Calu3 (cell line): ENCODE results near the gene NELFA. TPM values are rescaled to one million over a fixed set of nuclear protein-coding genes. Genes with fewer than 3 reads are reported as not detected.

Experiments used
- BruUV-seq: library from RNA; stranded (reverse); fragments of 400-500 nt; replicated peaks from 2 replicates; lab custom pipeline; 2021; lab: Mats Ljungman, UMichigan
- CTCF ChIA-PET: fragments of 300-600 bp; sonication (Branson Sonifier 250); formaldehyde crosslinking; loops from one replicate; lab custom pipeline; 2022; ENCODE audit warnings: antibody characterized with exemption; lab: Charles Lee
- DNase-seq: peaks from one replicate; pipeline ENCODE4 v3.0.0; 2022
- H3K27ac Mint-ChIP-seq: one replicate; pipeline ENCODE4 v1.8.0; 2022; ENCODE audit warnings: mixed read lengths; ENCODE audit not compliant: unreplicated experiment
- H3K27me3 Mint-ChIP-seq: one replicate; pipeline ENCODE4 v1.8.0; 2022; ENCODE audit warnings: mixed read lengths; ENCODE audit not compliant: unreplicated experiment
- H3K36me3 Mint-ChIP-seq: one replicate; pipeline ENCODE4 v1.8.0; 2022; ENCODE audit warnings: mild to moderate bottlenecking, moderate library complexity, mixed read lengths; ENCODE audit not compliant: insufficient read depth, unreplicated experiment
- H3K4me1 Mint-ChIP-seq: one replicate; pipeline ENCODE4 v1.8.0; 2022; ENCODE audit warnings: mild to moderate bottlenecking, low read depth, mixed read lengths; ENCODE audit not compliant: unreplicated experiment
- H3K4me3 Mint-ChIP-seq: one replicate; pipeline ENCODE4 v1.8.0; 2022; ENCODE audit warnings: mild to moderate bottlenecking, low read depth, moderate library complexity, mixed read lengths; ENCODE audit not compliant: unreplicated experiment
- H3K9me3 Mint-ChIP-seq: one replicate; pipeline ENCODE4 v1.8.0; 2022; ENCODE audit warnings: low read depth, mixed read lengths; ENCODE audit not compliant: unreplicated experiment
- intact Hi-C: fragments of 100-400 bp; cut with micrococcal nuclease; formaldehyde crosslinking; loops from one replicate; pipeline ENCODE4 v1.10.0; 2022; ENCODE audit not compliant: unreplicated experiment
- total RNA-seq: library from RNA; stranded (reverse); gene quantifications from 2 replicates; pipeline ENCODE4 v1.2.3, GENCODE V29; 2022
- TF ChIP-seq, protein P1 (sequence below): fragments of 200-600 bp; IDR thresholded peaks from one replicate; pipeline ENCODE4 v1.8.0; 2022; ENCODE audit warnings: antibody characterized with exemption; ENCODE audit not compliant: unreplicated experiment

Gene NELFA
- total RNA-seq, 1 experiment from 2014 or later, result 29.9 TPM

DNA sequence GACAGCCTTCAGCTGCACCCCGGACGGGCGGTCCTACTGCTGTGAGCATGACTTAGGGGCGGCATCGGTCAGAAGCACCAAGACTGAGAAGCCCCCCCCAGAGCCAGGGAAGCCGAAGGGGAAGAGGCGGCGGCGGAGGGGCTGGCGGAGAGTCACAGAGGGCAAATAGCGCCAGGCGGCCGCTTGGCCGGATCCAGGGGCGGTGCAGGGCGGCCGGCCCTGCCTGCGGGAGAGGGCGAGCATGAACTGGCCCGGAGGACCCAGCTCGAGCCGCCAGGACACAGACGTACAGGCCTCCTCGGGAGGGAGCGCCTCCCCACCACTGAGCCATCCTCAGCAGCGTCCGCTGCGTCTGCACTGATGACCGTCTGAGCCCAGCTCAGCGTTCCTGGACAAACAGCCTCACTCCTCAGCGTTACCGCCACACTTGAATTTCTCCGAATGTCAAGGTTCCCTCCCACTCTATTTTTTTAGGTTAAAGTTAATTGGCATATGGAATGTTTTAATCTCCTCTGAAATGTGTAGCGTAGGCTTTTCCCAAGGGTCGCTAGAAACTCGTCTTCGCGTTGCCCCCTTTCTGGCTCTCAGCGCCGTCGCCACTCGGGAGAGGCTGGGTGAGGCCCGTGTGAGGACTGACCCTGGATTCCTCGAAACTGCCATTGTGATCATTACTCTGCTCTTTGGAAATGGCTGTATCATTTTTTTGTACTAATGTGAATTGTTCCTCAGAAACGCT lies 29.9 kb downstream of the NELFA start:
- H3K4me3 Mint-ChIP-seq, result no peak overlapping the region
- intact Hi-C loops, result no loop called here
- TSS peak; percentile 29 for BruUV-seq
- H3K27ac Mint-ChIP-seq, result no peak overlapping the region
- H3K36me3 Mint-ChIP-seq, result peaks cover 61% of the 10 kb centered on the region
- H3K27me3 Mint-ChIP-seq, result no peaks in the 10 kb centered on the region
- no peak for DNase-seq
- H3K4me1 Mint-ChIP-seq, result no peaks in the 10 kb centered on the region
- CTCF ChIA-PET, result no interaction called here
- H3K9me3 Mint-ChIP-seq, result no peaks in the 10 kb centered on the region
- TF ChIP-seq, protein P1, sequence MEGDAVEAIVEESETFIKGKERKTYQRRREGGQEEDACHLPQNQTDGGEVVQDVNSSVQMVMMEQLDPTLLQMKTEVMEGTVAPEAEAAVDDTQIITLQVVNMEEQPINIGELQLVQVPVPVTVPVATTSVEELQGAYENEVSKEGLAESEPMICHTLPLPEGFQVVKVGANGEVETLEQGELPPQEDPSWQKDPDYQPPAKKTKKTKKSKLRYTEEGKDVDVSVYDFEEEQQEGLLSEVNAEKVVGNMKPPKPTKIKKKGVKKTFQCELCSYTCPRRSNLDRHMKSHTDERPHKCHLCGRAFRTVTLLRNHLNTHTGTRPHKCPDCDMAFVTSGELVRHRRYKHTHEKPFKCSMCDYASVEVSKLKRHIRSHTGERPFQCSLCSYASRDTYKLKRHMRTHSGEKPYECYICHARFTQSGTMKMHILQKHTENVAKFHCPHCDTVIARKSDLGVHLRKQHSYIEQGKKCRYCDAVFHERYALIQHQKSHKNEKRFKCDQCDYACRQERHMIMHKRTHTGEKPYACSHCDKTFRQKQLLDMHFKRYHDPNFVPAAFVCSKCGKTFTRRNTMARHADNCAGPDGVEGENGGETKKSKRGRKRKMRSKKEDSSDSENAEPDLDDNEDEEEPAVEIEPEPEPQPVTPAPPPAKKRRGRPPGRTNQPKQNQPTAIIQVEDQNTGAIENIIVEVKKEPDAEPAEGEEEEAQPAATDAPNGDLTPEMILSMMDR, result no peak

DNA sequence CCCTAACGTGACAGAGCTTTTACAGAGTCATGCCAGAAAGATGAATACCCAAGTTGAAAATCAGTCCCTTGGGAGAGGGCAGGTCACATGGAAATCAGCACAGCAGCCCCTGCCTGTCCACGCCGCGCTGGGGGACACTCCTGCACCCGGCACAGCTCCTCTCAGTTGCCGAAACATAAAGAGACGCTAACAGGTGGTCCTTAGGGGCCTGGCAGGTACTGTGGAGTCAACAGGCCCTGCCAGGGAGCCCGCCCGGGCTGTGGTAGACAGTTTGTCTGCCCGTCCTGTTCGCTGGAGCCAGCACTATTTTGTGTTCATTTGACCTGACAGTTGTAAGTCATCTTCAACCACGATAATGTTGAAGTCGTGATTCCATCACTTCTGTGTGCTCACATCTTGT lies 30.5 kb downstream of the NELFA start:
- no TSS peak for BruUV-seq
- no peak overlapping the region for H3K4me3 Mint-ChIP-seq
- H3K27me3 Mint-ChIP-seq, result no peaks in the 10 kb centered on the region
- intact Hi-C loops, result no loop called here
- no peaks in the 10 kb centered on the region for H3K4me1 Mint-ChIP-seq
- TF ChIP-seq, protein P1, result no peak
- H3K27ac Mint-ChIP-seq, result no peak overlapping the region
- CTCF ChIA-PET, result no interaction called here
- H3K9me3 Mint-ChIP-seq, result no peaks in the 10 kb centered on the region
- DNase-seq, result no peak
- peaks cover 57% of the 10 kb centered on the region for H3K36me3 Mint-ChIP-seq

DNA sequence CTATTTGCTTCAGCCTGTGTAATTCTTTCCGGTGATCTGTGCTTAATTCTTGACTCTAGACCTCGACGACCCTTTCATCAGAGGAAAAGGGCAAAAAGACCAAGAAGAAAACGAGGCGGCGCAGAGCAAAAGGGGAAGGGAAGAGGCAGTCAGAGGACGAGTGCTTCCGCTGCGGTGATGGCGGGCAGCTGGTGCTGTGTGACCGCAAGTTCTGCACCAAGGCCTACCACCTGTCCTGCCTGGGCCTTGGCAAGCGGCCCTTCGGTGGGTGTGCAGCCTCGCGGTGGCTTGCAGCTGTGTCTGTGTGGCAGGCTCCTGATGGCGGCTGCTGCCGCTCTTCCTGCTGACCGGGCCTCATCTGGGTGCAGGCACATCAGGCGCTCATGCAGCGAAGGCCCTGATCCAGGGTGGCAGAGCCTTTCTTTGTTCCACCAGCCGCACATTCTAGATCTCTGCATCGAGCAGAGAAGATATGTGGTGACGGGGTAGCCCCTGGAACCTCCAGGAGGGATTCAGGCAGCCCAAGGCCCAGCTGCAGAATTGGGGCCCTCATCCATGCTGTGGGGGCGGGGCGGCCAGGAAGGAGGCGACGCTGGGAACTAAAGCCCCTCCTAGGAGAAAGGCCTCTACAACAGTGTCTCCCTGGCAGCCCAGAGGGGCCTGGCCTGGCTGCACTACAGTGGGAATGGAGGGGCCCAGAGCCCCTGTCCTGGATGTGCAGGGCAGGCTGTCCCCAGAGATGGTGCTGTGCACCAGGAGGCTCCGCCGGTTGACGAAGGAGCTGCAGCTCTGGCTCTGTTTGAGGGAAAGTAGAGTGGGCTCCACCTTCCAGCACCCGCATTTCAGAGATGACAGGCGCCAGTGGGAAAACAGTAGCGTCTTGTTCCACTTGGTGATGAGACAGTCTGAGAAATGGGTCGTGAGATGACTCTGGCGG lies 32.1 kb downstream of the NELFA start:
- TF ChIP-seq, protein P1, result no peak
- CTCF ChIA-PET, result no interaction called here
- no peak overlapping the region for H3K4me3 Mint-ChIP-seq
- no peak overlapping the region for H3K27ac Mint-ChIP-seq
- DNase-seq, result no peak
- H3K9me3 Mint-ChIP-seq, result no peaks in the 10 kb centered on the region
- peaks cover 56% of the 10 kb centered on the region for H3K36me3 Mint-ChIP-seq
- H3K27me3 Mint-ChIP-seq, result no peaks in the 10 kb centered on the region
- no peaks in the 10 kb centered on the region for H3K4me1 Mint-ChIP-seq
- BruUV-seq, result no TSS peak
- intact Hi-C loops, result no loop called here

DNA sequence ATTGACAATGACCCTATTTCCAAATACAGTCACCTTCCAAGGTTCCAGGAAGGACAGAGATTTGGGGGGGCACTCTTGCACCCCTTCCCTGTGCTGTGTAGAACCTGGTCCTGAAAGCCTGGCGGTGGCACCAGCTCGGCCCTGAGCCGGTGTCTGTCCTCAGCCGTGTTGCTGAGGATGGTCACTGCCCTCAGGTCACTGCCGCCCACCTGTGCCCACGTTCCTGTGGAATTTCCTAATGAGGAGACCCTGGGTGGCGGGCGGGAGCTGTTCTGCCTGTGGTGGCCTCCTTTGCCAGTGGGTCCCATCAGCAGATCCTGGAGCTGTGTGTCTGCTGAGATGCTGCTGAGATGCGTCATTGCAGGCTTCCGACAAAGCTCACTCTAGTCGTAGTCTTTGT lies 32.9 kb downstream of the NELFA start:
- intact Hi-C loops, result no loop called here
- BruUV-seq, result no TSS peak
- Mint-ChIP-seq H3K27me3 (no peaks in the 10 kb centered on the region), H3K4me3 (no peak overlapping the region), H3K4me1 (no peaks in the 10 kb centered on the region), H3K27ac (no peak overlapping the region), H3K36me3 (peaks cover 50% of the 10 kb centered on the region), H3K9me3 (no peaks in the 10 kb centered on the region)
- DNase-seq, result no peak
- TF ChIP-seq, protein P1, result no peak
- CTCF ChIA-PET, result no interaction called here
